RPMI7951 (cell line): ENCODE results near the gene PODXL. TPM values are rescaled to one million over a fixed set of nuclear protein-coding genes. Genes with fewer than 3 reads are reported as not detected.

ENCODE experiments used
- DNase-seq: peaks from one replicate; pipeline ENCODE4 v3.0.0-alpha.2; 2012; ENCODE audit warnings: low read depth
- total RNA-seq: library from RNA; depleted of rRNA; stranded (reverse); fragments of >200 nt; shearing (Covaris generic); gene quantifications from 2 replicates; pipeline ENCODE4 v1.2.3, GENCODE V29; 2014

The PODXL gene
- total RNA-seq, 1 experiment from 2014 or later = 48.2 TPM

DNA sequence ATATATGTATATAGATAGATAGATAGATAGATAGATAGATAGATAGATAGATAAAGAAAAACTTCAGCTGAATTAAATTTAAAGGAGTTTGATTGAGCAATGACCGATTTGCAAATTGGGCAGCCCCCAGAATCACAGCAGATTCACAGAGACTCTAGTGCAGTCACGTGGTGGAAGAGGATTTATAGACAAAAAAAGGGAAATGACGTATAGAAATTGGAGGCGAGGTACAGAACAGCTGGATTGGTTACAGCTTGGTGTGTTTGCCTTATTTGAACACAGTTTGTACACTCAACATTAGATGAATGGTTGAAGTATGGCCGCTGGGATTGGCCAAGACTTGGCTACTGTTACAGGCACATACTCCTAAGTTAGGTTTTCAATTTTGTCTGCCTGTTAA, 8.2 kb upstream of the PODXL start:
- DNase-seq = no peak

DNA sequence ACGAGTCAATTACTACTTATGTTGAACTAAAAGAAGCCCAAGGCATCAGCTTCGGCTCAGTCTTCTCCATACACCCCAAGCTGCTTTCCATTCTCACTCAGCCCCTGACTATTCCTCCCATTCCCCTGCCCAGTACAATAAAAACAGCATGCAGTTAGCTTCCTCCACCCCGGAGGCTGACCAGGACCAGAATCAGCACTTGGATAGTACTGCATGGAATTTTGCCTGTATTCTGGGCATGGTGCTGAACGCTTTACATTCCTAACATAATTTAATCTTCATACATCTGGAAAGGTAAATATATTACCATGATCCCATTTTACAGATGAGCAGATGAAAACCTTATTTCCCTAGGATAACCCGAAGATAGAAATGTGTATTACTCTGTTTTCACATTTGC, 7.5 kb upstream of the PODXL start:
- DNase-seq = no peak

DNA sequence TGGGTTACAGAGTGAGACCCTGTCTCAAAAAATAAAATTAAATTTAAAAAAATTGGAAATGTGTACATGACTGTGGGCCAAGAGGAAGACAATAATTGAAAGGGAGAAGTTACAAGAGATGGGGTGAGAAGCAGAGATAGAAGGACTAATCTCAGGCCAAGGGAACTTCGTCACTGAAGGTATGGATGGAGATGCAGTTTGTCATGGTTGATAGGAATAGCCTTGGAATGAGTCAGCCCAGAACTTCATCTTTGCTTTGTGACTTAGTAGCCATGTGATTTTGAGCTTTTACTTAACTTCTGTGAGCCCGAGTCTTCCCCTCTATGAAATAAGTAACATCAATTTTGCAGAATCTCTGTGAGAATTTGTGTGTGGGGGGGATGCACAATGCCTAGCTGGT, 6.5 kb upstream of the PODXL start:
- peak; percentile 53 for DNase-seq

DNA sequence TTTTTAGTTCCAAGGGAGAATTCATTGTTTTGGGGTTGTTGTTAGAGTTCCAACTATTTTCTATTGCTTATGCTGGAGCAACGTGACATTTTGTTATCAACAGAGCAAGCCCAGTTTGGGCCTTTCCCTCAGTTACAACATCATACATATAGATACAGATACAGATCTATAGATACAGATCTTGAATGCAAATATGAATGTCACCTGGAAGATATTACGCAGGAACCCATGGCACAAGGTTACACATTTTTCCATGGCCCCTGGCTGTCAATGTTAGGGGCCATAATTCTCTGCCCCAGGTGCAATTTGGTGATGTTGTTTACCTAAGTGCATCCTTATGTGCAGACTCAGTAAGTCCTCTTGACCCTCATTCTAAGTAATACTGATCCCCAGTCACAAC, 3.6 kb upstream of the PODXL start:
- no peak for DNase-seq

DNA sequence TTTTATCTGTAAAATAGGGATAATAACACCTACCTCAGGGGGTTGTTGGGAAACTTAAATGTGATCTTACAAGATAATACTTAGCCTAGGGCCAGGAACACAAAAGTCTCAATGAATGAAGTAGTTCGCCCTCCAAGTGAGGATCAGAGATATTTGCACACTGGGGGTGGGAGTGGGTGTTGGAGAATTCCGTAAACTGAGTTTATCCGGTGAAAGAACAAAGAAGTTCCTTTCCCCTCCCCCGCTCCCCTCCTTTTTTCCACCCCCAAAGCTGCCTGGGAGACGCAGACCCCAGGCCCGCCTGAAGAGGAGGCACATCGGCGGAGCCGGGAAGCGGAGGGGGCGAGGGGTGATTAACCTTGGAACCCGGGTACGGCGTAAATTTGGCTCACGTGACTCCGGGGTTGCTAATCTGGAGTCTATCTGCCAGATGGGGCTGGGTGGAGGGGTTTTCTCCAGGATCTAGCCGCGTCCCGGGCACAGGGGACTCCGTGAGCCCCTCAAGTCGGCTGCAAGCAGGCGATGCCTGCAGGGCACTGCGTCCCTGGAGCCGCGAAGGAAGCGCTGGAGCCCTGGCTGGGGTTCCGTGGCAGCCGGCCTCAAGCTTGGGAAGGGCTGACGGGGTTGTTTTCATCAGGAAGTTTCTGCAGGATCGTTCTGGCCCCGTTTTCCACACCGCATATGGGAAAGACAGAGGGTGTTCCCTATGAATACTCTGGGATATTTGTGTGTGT, 1.4 kb upstream of the PODXL start:
- peak; percentile 62 for DNase-seq

DNA sequence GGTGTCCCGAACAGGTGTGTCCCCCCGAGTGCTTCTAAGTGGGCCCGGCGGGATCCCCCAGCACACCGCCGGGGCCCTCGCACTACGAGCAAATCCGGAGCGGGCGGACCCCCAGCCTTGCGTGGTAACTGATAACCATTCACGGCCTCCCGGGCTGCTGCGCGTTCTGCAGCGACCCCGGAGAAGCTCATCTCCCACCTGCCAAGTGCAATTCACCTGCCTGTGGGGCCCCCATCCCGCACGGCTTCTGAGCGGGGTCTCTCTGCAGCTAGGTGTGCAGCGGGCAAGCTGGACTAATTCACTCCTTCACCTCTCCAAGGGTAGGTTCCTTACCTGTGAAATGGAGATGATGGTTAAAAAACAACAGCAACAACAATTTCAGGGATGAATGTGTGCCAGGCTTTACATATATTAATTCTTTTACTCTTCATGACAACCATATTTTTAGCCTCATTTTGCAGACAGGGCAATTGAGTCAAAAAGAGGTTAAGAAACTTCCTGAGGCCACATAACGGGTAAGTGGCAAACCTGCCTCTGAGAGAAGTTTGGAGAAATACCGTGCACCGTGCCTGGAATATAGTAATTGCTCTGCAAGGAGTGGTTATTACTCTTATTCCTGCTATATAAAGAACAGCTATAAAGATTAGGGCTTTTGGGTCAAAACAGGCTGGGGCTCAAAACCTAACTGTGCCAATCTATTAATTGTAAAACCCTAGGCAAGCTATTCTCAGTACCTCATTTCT, 652 bp upstream of the PODXL start:
- no peak for DNase-seq

DNA sequence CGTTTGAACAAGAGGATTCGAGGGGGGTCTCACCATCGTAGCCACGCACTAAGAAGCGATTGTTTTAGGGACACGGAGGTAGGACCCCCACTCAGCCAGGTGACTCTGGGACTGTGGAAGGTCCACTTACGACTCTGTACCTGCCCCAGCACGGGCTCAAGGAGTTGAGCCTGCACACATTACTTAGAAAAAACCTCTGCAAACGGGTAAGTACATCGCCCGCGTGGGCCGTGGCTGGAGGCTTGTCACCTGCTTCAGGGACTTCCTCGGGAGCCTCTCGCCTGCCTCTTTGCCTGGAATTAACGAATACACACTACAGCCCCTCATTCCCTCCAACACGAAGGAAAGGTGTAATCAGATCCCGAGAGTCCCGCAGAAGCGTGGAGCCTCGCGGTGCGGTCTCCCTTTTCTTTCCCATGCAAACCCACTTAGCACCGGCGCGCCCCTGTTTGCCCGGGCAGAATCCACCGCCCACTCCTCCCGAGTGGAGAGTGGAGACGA, 826 bp downstream of the PODXL start:
- no peak for DNase-seq

DNA sequence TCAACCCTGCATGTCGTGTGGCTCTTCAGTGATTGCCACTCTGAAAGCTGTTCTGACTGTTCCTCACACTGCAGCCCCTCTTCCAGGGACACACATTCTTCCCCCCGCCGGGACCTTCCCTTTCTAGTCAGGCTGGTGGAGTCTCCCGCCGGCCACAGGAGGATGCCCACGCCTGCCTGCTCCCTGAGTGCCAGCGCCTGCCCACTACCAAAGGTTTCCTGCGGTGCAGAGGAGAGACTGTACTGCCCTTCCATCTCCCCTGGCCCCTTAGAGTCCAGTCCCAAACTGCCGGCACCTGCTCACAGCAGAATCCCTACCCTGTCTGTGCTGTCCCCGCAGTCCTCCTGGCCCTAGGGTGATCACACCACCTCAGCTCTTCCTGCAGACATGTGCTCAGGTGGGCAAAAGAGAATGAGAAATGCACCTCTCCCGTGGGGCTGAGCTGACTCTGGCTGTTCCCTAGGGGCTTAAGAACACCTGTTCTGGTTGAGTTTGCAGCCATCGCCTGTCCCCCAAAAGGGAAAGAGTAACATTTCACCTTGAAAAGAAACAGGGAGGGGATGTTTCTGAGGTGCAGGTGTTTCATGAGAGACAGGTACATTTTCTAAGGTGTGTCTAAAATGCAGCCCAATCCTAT, 1.4 kb downstream of the PODXL start:
- DNase-seq = no peak

DNA sequence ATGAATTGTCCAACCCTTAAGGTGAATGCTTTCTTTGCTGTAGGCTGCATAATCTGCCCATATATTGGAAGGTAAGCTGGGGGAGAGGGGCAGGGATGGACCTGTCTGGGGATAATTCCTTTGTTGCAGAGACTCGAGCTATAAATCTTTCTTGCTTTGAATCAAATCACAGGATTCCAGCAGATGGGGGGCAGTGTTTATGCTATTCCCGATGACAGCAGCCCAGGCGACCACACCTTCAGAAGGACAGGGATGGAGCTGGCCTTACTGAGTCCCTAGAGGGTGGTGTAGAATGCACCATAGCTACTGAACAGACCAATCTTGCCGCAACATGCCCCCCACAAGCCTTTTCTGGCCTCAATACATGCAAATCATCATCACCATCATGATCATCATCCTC, 2.5 kb downstream of the PODXL start:
- DNase-seq = no peak

DNA sequence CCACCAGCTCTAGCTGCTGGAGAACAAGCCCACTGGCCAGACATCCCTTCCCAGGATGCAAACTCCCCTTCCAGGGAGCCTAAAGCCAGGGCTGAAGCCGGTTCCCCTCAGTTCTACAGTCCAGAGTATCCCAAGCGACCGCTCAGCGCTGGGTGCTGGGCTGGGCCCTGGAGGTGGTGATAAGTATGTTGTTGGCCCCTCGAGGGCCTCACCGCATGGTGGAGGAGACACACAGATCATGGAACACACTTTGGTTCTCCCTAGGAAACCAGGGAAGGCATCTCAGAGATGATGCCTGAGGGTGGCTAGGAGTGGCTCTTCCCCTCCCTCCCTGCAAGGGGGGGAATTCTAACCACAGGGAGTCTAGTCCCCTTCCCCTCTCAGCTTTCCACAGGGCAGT, 4.4 kb downstream of the PODXL start:
- DNase-seq = no peak

DNA sequence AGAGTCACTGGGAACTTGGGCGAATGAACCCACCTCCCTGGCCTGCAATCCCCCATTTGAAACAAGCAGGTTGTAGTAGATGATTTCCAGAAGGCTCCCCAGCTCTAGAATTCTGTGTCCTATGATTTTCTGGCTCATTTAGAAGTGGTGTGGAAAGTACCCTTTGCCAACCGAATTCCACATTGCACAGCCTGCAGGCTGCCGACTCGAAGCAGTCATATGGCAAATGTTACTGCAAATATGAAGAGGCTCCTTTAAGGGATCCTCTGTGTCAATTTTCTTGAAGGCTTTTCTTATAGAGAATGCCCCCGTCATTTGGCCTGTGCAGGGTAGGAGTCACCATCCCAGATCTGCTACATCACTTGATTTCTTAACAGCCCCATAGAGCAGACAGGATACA, 5.6 kb downstream of the PODXL start:
- no peak for DNase-seq

DNA sequence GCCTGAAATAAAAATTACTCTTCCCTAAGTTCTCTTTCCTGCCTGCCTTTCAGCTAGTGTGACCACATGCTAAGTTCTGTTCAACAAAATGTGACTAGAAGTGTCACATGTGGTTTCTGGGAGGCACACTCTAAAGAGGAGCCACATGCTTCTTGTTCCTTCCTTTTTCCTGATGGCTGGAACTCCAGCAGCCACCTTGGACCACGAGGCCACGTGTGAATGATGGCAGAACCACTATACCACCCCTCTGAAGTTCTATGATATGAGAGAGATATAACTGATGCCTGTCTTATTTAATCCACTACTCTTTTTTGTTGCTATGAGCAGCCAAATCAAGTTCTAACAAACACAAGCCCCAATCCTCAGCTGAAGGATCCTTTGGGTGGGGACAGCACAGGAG, 8.1 kb downstream of the PODXL start:
- no peak for DNase-seq

DNA sequence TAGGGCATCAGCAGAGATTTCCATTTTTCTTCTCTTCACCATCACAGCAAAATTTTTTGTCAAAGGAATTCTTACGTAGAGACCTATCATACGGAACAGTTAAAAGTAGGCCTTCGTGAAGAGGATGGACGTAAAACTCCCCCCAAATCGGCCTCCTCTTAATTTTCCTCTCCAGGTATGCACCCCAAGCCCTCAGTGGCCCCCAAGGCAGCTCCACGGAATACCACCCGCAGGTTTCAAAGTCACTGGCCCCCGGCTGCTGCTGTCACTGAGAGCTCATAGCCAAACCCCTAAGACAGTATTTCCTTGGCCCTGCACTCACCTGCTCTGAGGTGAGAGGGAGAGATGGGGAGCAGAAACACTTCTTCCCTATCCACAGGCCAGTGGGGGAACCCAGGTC, 8.8 kb downstream of the PODXL start:
- no peak for DNase-seq

DNA sequence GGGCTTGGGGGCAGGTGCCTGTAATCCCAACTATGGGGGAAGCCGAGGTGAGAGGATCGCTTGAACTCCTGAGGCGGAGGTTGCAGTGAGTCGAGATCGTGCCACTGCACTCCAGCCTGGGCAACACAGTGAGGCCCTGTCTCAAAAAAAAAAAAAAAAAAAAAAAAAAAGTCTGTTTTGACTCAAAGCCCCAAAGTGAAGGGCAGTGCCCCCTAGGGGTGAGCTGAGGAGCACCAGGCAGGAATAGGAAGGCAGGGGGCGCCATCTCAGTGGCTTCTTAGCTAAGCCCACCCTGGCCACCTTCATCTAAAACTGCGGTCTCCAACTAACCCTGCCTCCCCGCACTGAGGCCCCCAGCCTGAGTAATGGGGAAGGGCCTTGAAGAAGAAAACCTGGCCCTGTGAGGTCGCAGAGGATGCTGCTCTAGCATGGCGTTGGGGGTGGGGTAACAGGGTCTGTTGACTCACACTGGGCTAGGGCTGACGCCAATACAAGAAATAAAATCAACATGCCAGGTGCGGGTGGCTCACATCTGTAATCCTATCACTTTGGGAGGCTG, 9.8 kb downstream of the PODXL start:
- no peak for DNase-seq

DNA sequence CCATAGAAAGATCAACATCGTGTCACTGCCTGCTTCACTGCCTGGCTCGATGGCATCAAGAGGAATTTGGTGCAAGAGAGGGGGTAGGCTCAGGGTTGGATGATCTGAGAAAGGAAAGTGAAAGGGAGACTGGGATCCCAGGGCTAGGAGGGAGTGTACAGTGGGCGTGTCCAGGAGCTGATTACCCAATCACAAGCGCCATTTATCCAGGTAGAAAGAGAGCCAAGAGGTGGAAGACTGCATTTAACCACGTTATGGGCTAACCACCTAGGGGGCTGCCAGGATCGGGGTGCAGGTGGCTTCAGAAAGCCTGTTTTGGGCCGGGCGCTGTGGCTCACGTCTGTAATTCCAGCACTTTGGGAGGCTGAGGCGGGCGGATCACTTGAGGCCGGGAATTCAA, 10.3 kb downstream of the PODXL start:
- DNase-seq = peak; percentile 69

DNA sequence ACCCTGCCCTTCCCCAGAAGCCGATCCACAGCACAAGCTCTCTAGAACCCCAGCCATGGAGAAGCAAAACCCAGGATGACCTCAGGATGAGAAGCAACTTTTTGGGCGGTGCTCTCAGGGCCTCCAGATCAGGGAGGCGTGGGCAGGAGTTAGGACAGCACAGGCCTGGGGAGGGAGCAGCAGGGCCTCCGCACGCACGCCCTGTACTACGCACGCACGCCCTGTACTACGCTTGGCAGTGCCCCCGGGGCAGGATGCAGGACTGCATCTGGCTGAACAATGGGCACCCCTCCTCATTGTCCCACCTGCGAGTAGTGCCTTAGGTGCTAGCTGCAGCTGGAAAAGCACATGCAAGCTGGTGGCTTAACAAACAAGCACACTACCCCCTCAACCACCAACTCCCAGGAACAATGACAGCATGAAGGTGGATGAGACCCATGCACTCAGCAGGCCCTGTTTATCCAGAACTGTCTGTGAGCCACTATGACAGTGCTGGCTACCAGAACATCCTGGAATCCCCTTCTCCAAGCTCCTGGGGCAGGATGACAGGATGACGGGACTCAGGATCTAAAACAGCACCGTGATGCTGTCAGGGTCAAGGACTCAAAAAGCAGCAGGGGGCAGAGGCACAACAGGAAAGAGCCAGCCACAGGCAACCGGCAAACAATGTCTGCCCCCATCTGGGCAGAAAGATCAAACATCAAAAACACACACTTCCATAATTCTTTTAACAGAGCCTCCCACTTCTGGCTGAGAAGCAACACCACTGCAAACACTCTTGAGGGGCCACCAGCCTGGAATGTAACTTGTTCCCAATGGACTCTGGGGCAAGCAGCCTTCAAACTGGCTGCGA, 11.8 kb downstream of the PODXL start:
- DNase-seq = peak; percentile 75

DNA sequence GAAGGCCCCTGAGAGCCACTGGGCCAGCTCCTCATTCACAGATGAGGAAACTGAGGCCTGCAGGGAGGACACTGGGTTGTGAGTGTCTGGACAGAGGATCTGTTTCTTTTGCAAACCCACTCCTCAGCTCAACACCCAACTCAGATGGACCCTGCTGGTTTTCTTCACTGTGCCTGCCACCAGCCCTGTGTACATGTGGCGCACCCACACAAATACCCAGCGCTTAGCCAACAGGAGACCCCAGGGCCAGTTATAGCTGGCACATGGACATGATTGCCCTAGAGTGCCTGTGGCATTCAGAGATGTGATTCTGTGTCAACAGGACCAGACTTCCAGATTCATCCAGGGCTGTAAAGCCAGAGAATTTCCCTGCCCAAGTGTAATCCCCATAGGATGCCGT, 12.4 kb downstream of the PODXL start:
- DNase-seq = no peak

DNA sequence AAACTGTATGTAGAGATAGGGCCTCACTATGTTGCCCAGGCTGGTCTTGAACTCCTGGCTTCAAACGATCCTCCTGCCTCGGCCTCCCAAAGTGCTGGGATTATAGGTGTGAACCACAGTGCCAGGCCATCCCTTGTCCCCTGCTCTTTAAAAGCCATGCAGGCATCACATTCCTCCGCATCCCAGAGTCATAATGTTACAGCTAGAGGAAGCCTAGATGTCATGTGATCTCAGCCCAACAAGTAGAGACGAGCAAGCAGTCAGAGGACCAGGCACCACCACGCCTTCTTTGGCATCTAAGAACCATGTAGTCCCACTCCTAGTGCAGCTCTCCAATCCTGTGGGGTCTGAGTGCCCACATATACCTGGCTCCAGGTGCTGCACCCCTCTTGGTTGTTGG, 13.1 kb downstream of the PODXL start:
- no peak for DNase-seq

DNA sequence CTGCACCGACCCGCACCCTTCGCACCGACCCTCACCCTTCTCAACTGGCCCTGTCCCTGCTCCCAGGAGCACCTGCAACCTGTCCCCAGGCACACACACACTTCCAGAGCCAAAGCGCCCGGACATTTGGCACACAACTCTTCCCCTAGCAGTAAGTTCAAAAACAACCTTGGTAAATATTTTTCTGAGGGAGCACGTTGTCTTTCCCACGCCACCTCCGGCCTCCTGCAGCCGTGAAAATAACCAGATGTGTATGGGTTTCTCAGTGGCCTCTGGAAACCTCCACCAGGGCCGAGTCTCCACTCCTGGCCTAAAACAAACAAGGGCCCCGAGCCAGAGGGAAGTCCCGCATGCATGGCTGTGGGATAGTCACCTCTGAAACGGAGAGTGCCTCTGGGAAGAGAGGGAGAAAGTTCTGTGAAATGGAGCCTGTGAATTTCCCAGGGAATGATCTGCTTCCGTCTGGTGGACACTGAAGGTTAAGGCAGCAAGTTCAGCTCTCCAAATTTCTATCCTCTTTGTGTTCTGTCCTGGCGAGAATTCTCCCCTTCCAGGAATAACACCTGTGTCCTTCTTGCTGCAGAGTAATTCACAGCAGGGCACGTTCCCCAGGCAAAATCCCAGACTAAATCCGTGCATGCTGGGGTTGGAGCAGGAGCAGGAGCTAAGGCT, 15.8 kb downstream of the PODXL start:
- peak; percentile 87 for DNase-seq

DNA sequence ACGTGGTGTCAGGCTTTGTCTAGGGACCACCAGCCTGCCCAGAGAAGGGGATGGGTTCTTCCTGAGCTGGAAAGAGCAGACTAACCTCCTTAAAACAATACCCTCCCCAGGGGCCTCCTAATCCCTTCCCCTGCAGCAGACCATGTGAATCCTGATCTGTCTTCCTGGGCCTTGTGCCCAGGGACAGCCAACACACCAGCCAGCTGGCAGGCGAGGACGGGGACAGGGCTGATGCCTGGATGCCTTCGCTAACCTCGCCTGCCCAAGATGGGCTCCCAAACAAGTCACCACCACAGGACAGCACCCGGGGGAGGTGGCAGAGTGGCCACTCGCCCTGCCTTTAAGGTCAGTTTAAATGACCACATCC, 17.6 kb downstream of the PODXL start:
- DNase-seq = peak; percentile 75
